Right ventricle myocardium inferior (tissue), 1 donor: ENCODE measurements around the gene KCNMB4. TPM values are rescaled to one million over a fixed set of nuclear protein-coding genes. Genes with fewer than 3 reads are reported as not detected.

Source experiments
- ATAC-seq: fragments of 200-7000 bp; cut with Tn5 transposase; one replicate; pipeline ENCODE4 v1.9.1; 2020; ENCODE audit warnings: mild to moderate bottlenecking, moderate library complexity
- DNase-seq: peaks from one replicate; pipeline ENCODE4 v3.0.0; 2021; ENCODE audit errors: missing footprints
- intact Hi-C: fragments of 100-400 bp; cut with DNase I; formaldehyde crosslinking; loops from one replicate; pipeline ENCODE4 v1.11.0; 2022
- total RNA-seq: library from RNA; stranded (reverse); fragmentation: NEBNext Ultra II Directional; extraction: Animal tissue kit (Norgen Biotek cat#: 25700); gene quantifications from one replicate; pipeline ENCODE4 v1.2.1, GENCODE V29; 2021
- donor health status: DM: no; HTN: yes; CAD: no; lungs with severe emphysema.

KCNMB4 gene
- total RNA-seq, 1 donor from 2014 or later = 1.6 TPM

GRCh38 chr12:70469221-70469820, 103.2 kb downstream of the KCNMB4 start:
- ATAC-seq (no peak), DNase-seq (no peak)
- intact Hi-C loops = no loop called here

GRCh38 chr12:70482764-70483163, 116.7 kb downstream of the KCNMB4 start:
- intact Hi-C loops = no loop called here
- ATAC-seq = no peak

More at GRCh38 chr12:70482764-70483163, 116.7 kb downstream of the KCNMB4 start:
- DNase-seq = no peak

Other genes starting within 250 kb of the KCNMB4 start
- gene CNOT2, start 122.9 kb upstream of the KCNMB4 start, total RNA-seq = 36.5 TPM